Left lung (tissue), 10 donors: Measurements from ENCODE around the gene DNAJC12. TPM values are rescaled to one million over a fixed set of nuclear protein-coding genes. Genes with fewer than 3 reads are reported as not detected.
A peak's percentile ranks its signal among the peaks of the same experiment; 100 is the strongest.

Experiments
- ATAC-seq: fragments of 200-7000 bp; cut with Tn5 transposase; one replicate; pipeline ENCODE4 v1.9.1; 2020; ENCODE audit warnings: moderate library complexity
- DNase-seq, 4 donors: peaks; one replicate each; pipeline ENCODE4 v3.0.0-alpha.2; 2013 to 2020
- H3K27ac ChIP-seq, 2 donors: fragments of 200-600 bp; sonication (generic) in 1 of 2; one replicate each; pipeline versions ENCODE4 v1.5.0 to v1.8.0; 2020 to 2021
- H3K27me3 ChIP-seq, 2 donors: fragments of 200-600 bp; sonication (generic) in 1 of 2; one replicate each; pipeline versions ENCODE4 v1.5.0 to v1.8.0; 2020 to 2021
- H3K36me3 ChIP-seq, 2 donors: fragments of 200-600 bp; sonication (generic) in 1 of 2; one replicate each; pipeline versions ENCODE4 v1.5.0 to v1.8.0; 2020 to 2021
- H3K4me1 ChIP-seq, 2 donors: fragments of 200-600 bp; one replicate each; pipeline ENCODE4 v1.8.0; 2021
- H3K4me3 ChIP-seq, 2 donors: fragments of 200-600 bp; sonication (generic) in 1 of 2; one replicate each; pipeline versions ENCODE4 v1.5.0 to v1.8.0; 2020 to 2021; ENCODE audit warnings: mild to moderate bottlenecking in 1 of 2
- H3K9me3 ChIP-seq, 2 donors: fragments of 200-600 bp; sonication (generic) in 1 of 2; one replicate each; pipeline versions ENCODE4 v1.5.0 to v1.8.0; 2020 to 2021
- CTCF ChIP-seq, 2 donors: fragments of 200-600 bp; sonication (generic) in 1 of 2; IDR thresholded peaks; one replicate each; pipeline versions ENCODE4 v1.5.0 to v1.8.0; 2021; ENCODE audit warnings: antibody characterized with exemption in 2 of 2
- intact Hi-C, 2 donors: fragments of 100-400 bp; cut with DNase I; formaldehyde crosslinking; loops; one replicate each; pipeline versions ENCODE4 v1.11.2 to v1.14.2; 2022
- polyA plus RNA-seq, 6 donors: library from polyadenylated mRNA; unstranded; fragments of 120-200 nt; gene quantifications; one replicate each; pipeline ENCODE4 v1.2.1, GENCODE V29; 2013; ENCODE audit not compliant: insufficient read length in 6 of 6
- total RNA-seq, 2 donors: library from RNA; stranded (reverse); fragmentation: NEBNext Ultra II Directional; extraction: Animal tissue kit (Norgen Biotek cat#: 25700); gene quantifications; one replicate each; pipeline ENCODE4 v1.2.1, GENCODE V29; 2021
- donor health status: DM: no; HTN: yes; CAD: no.
- donor health status: DM: no; HTN: no; CAD: no.

DNAJC12 gene
- total and polyA plus RNA-seq, 8 donors: 2.4 to 9.0 (median 7.4) TPM

GRCh38 chr10:67834375-67834774, 3.6 kb downstream of the DNAJC12 start:
- ATAC-seq (no peak), DNase-seq (peak in 1 of 4 donors; percentile 55)
- TF ChIP-seq CTCF (IDR thresholded peaks at IDR 0.05): no peak
- H3K9me3 ChIP-seq: no peaks in the 10 kb centered on the region
- H3K4me3 ChIP-seq: no peak overlapping the region
- H3K36me3 ChIP-seq: no peaks in the 10 kb centered on the region
- no peaks in the 10 kb centered on the region for H3K27me3 ChIP-seq
- H3K27ac ChIP-seq: no peak overlapping the region
- intact Hi-C loops: no loop called here
- H3K4me1 ChIP-seq: no peaks in the 10 kb centered on the region

- TF ChIP-seq CTCF (IDR thresholded peaks at IDR 0.05): no peak
- Histone ChIP-seq H3K9me3 (no peaks in the 10 kb centered on the region), H3K4me3 (no peak overlapping the region), H3K27ac (no peak overlapping the region), H3K36me3 (no peaks in the 10 kb centered on the region), H3K27me3 (no peaks in the 10 kb centered on the region), H3K4me1 (no peaks in the 10 kb centered on the region)
- intact Hi-C loops: no loop called here
- ATAC-seq (no peak), DNase-seq (no peak)
Measured at GRCh38 chr10:67827811-67828210, 10.2 kb downstream of the DNAJC12 start.

GRCh38 chr10:67819768-67820204, 18.2 kb downstream of the DNAJC12 start:
- H3K36me3 ChIP-seq: no peaks in the 10 kb centered on the region
- no peaks in the 10 kb centered on the region for H3K4me1 ChIP-seq
- DNase-seq (no peak), ATAC-seq (peak; percentile 18)
- no peak for TF ChIP-seq CTCF (IDR thresholded peaks at IDR 0.05)
- intact Hi-C loops: no loop called here
- H3K27me3 ChIP-seq: no peaks in the 10 kb centered on the region
- no peak overlapping the region for H3K4me3 ChIP-seq
- no peak overlapping the region for H3K27ac ChIP-seq
- no peaks in the 10 kb centered on the region for H3K9me3 ChIP-seq

GRCh38 chr10:67818323-67818722, 19.7 kb downstream of the DNAJC12 start:
- Histone ChIP-seq H3K4me1 (no peaks in the 10 kb centered on the region), H3K36me3 (no peaks in the 10 kb centered on the region), H3K27ac (no peak overlapping the region), H3K27me3 (no peaks in the 10 kb centered on the region), H3K9me3 (no peaks in the 10 kb centered on the region), H3K4me3 (no peak overlapping the region)
- no peak for TF ChIP-seq CTCF (IDR thresholded peaks at IDR 0.05)
- DNase-seq: peak in 1 of 4 donors; percentile 31
- intact Hi-C loops: no loop called here
- ATAC-seq: peak; percentile 66

GRCh38 chr10:67816719-67817118, 21.3 kb downstream of the DNAJC12 start:
- TF ChIP-seq CTCF (IDR thresholded peaks at IDR 0.05): no peak
- no peak overlapping the region for H3K4me3 ChIP-seq
- H3K9me3 ChIP-seq: no peaks in the 10 kb centered on the region
- no peaks in the 10 kb centered on the region for H3K36me3 ChIP-seq
- no peak for ATAC-seq
- DNase-seq: no peak
- no peaks in the 10 kb centered on the region for H3K4me1 ChIP-seq
- no peaks in the 10 kb centered on the region for H3K27me3 ChIP-seq
- H3K27ac ChIP-seq: no peak overlapping the region
- intact Hi-C loops: no loop called here
